GM18858 (cell line): ENCODE results near the gene CHRD.
"Not testable (repeated sequence)": the region's sequence is repeated elsewhere in the genome, so short reads cannot be mapped to it uniquely, and the experiment has no call there.

Experiments used
- ATAC-seq: cut with Tn5 transposase; IDR thresholded peaks from one replicate; pipeline ENCODE4 v1.9.1; 2021; ENCODE audit not compliant: unreplicated experiment

Gene CHRD

DNA sequence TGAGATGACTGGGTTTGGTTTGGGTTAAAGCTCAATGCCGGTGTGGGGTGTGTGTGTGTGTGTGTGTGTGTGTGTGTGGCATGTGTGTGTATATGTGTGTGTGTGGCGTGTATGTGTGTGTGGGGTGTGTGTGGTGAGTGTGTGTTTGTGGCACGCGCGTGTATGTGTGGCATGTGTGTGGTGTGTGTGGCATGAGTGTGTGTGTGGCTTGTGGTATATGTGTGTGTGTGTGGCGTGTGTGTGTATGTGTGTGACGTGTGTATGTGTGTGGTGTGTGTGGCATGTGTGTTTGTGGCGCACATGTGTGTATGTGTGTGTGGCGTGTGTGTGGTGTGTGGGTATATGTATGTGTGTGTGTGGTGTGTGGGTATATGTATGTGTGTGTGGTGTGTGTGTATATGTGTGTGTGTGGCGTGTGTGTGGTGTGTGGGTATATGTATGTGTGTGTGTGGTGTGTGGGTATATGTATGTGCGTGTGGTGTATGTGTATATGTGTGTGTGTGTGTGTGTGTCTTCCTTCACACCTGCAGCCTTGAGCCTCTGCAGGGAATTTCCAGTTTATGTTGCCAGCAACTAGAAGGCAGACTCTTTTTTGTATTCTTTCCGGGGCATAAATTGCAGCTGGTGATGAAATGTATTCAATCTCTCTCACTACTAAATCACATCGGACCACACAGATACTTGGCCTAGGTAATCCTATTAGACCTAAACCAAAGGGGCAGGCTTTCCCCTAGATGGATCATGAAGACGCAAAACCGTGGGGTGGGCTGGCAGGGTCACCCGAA, 34.8 kb downstream of the CHRD start:
- ATAC-seq, result no peak

DNA sequence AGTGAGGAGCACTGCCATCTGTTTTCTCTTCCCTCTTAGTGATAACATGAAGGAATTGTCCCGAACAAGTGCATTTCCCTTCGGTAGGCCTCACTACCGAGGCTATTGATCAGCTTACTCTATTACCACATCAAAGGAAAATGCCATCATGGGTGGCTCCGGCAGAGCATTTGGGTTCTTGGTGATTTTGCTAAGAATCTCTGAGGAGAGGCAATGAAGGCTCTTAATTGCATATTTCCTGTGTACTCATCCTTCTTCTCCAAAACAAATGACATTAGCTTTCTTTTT, 35.3 kb downstream of the CHRD start:
- ATAC-seq, result no peak

DNA sequence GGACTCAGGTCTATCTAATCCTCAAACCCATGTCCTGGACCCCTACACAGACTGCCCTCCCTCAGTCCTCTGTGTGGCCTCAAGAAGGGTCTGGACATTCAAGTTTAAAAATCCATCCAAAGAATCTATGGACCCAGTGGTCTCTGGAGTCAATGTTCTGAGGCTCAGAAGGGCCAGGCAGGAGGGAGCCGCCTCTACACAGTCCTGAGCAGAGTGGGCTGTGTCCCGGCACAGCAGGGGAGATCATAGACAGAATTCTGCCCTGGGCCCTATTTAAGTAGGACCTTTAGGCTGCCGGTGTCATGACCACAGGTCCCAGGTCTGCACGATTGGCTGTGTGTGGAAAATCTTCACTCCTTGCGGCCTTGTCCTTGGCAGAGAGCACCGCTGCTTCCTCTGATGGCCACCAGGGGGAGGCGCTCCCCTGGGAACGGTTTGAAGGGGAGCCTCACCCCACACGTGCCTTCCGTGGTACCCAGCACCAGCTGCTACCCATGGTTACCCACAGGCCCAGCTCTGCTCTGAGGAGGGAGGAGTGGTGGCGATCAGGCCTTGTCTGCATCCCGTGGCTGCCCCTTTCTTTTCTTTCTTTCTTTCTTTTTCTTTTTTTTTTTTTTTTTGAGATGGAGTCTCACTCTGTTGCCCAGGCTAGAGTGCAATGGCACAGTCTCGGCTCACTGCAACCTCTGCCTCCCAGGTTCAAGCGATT, 37.9 kb downstream of the CHRD start:
- ATAC-seq, result peak; percentile 69

DNA sequence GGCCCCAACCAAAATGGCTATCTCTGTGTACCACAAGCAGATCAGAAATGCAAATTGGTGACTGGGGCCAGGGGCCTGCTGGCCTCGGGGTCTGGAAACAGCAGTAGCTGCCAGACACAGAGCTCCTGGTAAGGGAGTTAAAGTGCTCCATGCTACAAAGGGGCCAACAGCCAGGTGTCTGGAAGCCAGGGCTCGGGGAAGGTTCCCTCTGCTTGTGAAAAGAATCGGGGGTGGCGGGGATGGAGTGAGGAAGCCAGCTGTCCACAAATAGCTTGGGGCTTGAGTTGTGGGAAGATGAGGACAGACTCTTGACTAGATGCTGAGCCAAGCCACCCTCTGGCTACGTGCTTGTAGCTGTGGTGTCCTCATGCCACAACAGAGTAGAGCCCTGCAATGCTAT, 39.3 kb downstream of the CHRD start:
- no peak for ATAC-seq

DNA sequence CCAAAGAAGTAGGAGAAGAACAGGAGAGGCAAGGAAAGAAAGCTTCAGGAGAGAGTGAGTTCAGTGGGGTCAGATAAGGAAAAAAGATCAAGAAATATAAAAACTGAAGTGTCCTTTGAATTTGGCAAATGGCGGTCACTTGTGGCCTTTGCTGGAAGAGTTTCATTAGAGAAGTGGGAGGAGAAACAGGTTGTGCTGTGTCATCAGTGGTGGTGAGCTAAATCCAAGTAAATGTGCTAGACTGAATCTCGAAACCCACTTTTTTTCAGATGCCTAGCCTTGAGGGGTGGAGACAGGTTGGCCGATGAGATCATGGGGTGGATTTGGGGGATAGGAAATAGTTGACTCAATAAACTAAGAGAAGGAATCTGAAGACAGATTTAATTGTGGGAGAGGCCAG, 43.7 kb downstream of the CHRD start:
- no peak for ATAC-seq

DNA sequence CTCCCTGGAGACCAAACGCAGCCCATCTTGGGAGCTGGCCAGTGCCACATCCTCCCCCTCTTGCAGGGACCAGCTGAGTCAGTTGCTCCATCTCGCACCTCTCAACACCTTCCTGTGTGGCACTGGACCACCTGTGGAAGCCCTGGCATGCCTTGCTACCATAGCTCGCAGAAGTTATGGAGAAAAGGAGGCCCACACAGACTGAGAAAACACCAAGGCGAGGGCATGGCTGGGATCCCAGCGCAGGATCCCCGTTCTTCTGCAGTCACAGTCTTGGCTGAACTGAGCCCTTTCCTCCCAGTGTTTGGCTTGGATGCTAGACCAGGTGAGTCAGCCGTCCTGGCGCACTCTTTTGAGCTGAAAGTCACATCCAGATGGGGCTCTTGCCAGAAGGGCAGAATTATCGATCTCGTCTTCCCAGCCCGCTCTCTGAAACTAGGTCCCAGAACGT, 46.9 kb downstream of the CHRD start:
- ATAC-seq, result no peak

DNA sequence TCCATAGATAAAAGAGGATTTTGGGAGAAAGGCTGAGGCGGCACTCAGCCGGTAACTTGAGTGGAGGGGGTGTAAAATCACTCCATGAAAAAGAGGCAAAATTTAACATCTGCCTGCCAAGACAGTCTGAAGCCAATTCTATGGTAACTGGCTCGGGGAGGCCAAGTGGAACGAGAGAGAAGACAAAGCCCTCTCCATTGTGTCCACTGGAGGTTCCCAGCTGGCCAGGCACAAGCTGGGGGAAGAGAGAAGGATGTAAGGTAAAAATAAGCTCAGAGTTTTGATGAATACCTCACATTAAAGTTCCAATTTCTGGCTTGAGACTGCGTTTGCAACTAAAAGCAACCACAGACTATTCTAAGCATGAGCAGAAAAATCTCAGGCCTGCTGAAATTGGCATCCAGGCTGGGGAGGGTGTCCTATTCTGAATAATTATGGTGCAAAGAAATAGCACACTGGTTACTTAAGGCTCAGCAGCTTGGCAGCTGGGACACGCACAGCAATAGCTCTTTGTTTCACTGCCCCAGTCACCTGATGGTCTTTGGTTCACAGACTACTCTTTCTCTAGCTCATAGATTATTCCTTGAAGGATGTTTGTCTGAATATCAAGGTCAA, 48.8 kb downstream of the CHRD start:
- no peak for ATAC-seq

DNA sequence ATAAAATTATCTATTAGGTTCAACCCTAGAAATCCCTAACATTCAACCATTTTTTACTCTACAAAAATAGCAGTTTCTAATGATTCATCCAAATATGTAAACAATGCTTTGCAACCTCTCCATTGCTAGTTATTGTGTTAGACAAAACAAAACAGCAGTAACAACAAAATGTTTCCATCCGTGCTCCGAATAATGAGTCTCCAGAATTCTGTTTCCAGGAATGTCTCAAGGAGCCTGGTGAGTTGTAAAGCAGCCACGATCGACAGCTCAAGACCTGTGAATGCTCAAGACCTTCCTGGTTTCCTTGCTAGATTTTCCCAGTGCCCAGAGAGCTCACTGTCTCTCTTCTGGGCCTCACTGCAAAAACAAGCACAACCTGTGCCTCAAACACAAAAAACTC, 49.9 kb downstream of the CHRD start:
- no peak for ATAC-seq

DNA sequence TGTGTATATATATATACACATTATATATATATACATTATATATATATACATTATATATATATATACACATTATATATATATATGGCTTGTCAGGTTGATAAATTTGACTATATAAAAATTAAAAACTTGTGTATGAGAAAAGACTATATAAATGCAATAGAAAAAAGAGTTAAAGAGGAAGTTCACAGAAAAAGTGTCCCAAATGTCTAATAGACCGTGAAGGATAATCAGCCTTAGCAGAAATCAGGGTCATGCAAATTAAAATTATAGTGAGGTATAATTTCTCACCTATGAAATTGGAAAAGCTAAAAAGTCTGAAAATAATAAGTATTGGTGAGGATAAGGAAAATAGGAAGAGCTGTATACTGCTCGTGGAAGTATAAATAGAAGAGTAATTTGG, 51.1 kb downstream of the CHRD start:
- ATAC-seq, result no peak

DNA sequence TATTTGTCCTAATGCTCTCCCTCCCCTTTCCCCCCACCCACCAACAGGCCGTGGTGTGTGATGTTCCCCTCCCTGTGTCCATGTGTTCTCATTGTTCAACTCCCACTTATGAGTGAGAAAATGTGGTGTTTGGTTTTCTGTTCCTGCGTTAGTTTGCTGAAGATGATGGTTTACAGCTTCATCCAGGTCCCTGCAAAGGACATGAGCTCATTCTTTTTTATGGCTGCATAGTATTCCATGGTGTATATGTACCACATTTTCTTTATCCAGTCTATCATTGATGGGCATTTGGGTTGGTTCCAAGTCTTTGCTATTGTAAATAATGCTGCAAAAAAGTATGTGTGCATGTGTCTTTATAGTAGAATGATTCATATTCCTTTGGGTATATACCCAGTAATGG, 53.3 kb downstream of the CHRD start:
- not testable (repeated sequence) for ATAC-seq

DNA sequence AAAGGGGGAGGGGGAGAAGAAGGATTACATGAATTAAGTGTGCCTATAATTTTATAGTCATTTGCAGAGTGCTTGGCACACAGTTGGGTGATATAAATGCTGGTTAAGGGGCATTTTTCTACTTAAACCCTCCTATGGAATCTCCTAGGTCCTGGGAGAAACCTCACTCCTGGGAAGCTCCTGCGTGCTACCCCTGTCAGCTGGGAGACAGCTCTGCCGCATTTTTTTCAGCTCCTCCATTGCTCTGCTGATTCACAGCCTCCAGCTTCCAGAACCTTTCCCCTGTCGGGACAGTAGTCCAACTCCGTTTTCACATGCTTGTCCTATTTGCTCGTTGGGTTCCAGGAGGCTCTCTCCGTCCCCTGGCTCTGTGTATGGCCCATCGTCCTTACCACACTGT, 59.2 kb downstream of the CHRD start:
- no peak for ATAC-seq
